T-helper 2 cell treated with Interferon-gamma antibody and Interleukin-4, amounts not matched to agents 5 μg/mL and 100 μg/mL, for 36 hours (primary cell): ENCODE results near the gene SCYGR1.
"Not testable (repeated sequence)": the region's sequence is repeated elsewhere in the genome, so short reads cannot be mapped to it uniquely, and the experiment has no call there.

Source experiments
- DNase-seq: peaks from one replicate; pipeline ENCODE4 v3.0.0; 2021; ENCODE audit warnings: low spot score
- H3K27ac Mint-ChIP-seq: one replicate; pipeline ENCODE4 v1.8.0; 2021; ENCODE audit warnings: mild to moderate bottlenecking, mixed read lengths
- H3K27me3 Mint-ChIP-seq: one replicate; pipeline ENCODE4 v1.8.0; 2021; ENCODE audit warnings: low read depth, mixed read lengths
- H3K36me3 Mint-ChIP-seq: one replicate; pipeline ENCODE4 v1.8.0; 2021; ENCODE audit warnings: low read depth, mixed read lengths
- H3K4me1 Mint-ChIP-seq: one replicate; pipeline ENCODE4 v1.8.0; 2021; ENCODE audit warnings: low read depth, mixed read lengths
- H3K4me3 Mint-ChIP-seq: one replicate; pipeline ENCODE4 v1.8.0; 2022; ENCODE audit warnings: mild to moderate bottlenecking, moderate library complexity, mixed read lengths
- H3K9me3 Mint-ChIP-seq: one replicate; pipeline ENCODE4 v1.8.0; 2021; ENCODE audit warnings: mixed read lengths

The SCYGR1 gene

DNA sequence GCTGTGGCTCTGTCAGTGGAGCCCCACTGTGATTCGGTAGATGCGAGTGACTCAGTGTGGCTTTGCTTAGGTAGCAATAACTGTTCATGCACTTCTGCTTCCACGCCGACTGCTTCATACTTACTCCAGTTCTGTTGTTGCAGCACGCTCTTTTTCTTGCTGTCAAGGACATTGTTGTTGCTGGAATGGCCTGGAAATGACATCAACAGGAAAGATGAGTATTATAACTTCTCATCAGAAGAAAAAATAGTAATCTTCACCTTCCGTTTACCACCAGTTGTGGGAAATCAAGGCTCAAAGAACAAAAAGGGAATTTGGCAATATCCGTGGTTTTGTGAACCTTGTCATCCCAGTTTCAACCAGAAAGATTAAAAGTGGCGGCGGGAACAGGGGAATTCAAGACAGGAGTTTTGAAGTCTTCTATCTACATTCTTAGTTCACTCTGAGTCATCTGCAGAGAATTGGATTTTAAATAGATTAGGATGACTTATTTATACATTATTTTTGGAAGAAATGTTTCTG lies 16.9 kb downstream of the SCYGR1 start:
- Mint-ChIP-seq H3K36me3 (no peaks in the 10 kb centered on the region), H3K4me1 (no peaks in the 10 kb centered on the region), H3K27ac (no peak overlapping the region), H3K4me3 (no peak overlapping the region), H3K27me3 (no peaks in the 10 kb centered on the region), H3K9me3 (no peaks in the 10 kb centered on the region)
- DNase-seq: no peak

DNA sequence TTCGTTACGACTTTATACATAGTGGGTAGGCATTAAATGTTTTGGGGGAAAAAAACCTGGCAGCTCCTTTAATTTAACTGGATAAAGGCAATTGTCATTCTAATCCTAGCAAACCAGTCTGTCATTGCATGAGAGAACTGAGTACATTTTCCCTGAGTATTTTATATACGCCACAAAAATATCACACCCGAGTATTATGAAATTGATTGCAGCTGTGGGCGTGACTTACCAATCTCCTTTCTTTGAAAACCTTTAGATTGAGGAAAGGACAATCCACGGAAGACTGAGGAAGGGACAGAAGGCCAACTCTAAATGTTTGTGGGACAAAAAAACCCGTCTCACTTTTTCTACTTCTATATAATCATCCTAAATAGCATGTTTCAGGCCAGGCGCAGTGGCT lies 17.7 kb downstream of the SCYGR1 start:
- no peak for DNase-seq
- Mint-ChIP-seq H3K4me3 (no peak overlapping the region), H3K36me3 (no peaks in the 10 kb centered on the region), H3K27me3 (no peaks in the 10 kb centered on the region), H3K27ac (no peak overlapping the region), H3K9me3 (no peaks in the 10 kb centered on the region), H3K4me1 (no peaks in the 10 kb centered on the region)

DNA sequence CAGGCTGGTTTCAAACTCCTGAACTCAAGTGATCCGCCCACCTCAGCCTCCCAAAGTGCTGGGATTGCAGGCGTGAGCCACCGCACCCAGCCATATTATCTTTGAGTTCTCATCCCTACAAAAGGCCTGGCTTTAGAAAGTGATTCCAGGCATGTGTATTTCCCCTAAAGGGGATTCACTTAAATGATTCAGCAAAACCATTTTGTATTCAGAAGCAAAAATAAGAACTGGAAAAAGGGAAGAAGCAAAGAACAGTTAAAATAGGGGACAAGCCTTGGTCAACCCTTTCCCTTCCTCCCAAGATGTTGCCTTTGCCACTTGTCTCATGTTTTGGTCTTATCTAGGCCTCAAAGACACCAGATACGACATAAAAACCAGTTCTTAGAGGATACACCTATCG lies 19.2 kb downstream of the SCYGR1 start:
- Mint-ChIP-seq H3K4me1 (no peaks in the 10 kb centered on the region), H3K27me3 (no peaks in the 10 kb centered on the region), H3K9me3 (no peaks in the 10 kb centered on the region), H3K36me3 (no peaks in the 10 kb centered on the region), H3K27ac (no peak overlapping the region), H3K4me3 (no peak overlapping the region)
- DNase-seq: no peak

DNA sequence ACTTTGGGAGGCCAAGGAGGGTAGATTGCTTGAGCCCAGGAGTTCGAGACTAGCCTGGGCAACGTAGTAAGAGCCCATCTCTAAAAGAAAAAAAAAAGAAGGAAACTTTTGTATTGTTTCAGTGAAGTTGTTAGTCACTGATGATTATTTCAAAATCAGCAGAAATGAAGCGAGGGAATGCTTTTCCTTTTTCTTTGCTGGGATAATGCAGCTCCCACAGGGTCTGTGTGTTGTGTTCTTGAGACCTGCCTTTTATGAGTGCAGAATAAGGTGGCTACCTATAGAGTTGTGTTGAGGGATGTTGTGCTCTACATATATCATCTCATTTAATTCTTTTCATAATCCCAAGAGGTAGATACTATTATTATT lies 20.3 kb downstream of the SCYGR1 start:
- Mint-ChIP-seq H3K4me3 (no peak overlapping the region), H3K27me3 (no peaks in the 10 kb centered on the region), H3K36me3 (no peaks in the 10 kb centered on the region), H3K4me1 (no peaks in the 10 kb centered on the region), H3K9me3 (no peaks in the 10 kb centered on the region), H3K27ac (no peak overlapping the region)
- DNase-seq: no peak

- H3K4me1 Mint-ChIP-seq: no peaks in the 10 kb centered on the region
- H3K9me3 Mint-ChIP-seq: no peaks in the 10 kb centered on the region
- H3K27me3 Mint-ChIP-seq: no peaks in the 10 kb centered on the region
- DNase-seq: no peak
- no peak overlapping the region for H3K4me3 Mint-ChIP-seq
- no peaks in the 10 kb centered on the region for H3K36me3 Mint-ChIP-seq
- H3K27ac Mint-ChIP-seq: no peak overlapping the region
These were observed 20.9 kb downstream of the SCYGR1 start for GRCh38 chr2:227366769-227367426.

DNA sequence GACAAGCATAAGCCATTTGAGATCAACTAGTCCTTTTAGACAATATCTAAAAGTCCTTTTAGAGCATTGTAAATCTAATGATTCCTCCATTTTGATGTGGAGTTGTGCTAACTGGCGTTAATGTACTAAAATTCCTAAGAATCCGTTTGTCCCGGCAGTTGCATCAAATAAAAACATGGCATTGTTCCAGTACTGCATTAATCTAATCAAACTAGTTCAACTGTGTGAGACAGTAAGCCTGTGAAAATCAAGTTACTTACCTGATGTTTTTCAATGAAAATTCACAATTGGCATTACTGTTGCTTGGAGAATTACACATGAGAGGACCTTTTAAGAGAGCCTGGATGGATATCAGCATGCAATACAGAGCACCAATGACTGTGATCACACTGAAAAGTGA lies 21.9 kb downstream of the SCYGR1 start:
- DNase-seq: no peak
- H3K27me3 Mint-ChIP-seq: no peaks in the 10 kb centered on the region
- no peaks in the 10 kb centered on the region for H3K9me3 Mint-ChIP-seq
- H3K27ac Mint-ChIP-seq: no peak overlapping the region
- H3K4me3 Mint-ChIP-seq: no peak overlapping the region
- H3K36me3 Mint-ChIP-seq: peaks cover under 1% of the 10 kb centered on the region
- H3K4me1 Mint-ChIP-seq: no peaks in the 10 kb centered on the region

DNA sequence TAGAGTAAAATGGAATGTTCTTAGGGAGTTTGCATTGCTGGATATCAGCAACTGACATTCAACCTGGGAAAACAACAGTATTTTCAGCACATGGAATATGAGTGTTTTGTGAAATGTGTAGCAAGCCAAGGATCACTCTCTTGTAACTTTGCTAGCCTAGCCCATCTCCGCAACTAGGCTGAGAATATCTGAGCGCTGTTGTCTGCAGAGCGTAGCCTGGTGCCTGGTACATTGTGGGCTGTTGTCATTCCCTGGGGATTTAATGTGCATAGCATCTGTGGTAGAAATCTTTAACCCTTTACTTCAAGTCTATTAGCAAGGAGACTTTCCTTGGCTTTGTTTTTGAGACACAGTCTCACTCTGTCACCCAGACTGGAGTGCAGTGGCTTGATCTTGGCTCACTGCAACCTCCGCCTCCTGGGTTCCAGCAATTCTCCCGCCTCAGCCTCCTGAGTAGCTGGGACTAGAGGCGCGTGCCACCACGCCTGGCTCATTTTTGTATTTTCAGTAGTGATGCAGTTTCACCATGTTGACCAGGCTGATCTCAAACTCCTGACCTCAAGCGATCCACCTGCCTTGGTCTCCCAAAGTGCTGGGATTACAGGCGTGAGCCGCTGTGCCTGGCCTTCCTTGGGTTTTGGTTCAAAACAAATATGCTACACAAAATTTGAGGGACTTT lies 23.0 kb downstream of the SCYGR1 start:
- H3K4me3 Mint-ChIP-seq, H3K4me1 Mint-ChIP-seq, DNase-seq, H3K27me3 Mint-ChIP-seq, H3K27ac Mint-ChIP-seq, H3K9me3 Mint-ChIP-seq, H3K36me3 Mint-ChIP-seq: not testable (repeated sequence)

GRCh38 chr2:227363756-227364155 lies 24.0 kb downstream of the SCYGR1 start:
- H3K9me3 Mint-ChIP-seq: no peaks in the 10 kb centered on the region
- H3K27me3 Mint-ChIP-seq: no peaks in the 10 kb centered on the region
- DNase-seq: no peak
- H3K4me1 Mint-ChIP-seq: no peaks in the 10 kb centered on the region
- H3K27ac Mint-ChIP-seq: no peak overlapping the region
- peaks cover 6% of the 10 kb centered on the region for H3K36me3 Mint-ChIP-seq
- H3K4me3 Mint-ChIP-seq: no peak overlapping the region

GRCh38 chr2:227360351-227360750 lies 27.4 kb downstream of the SCYGR1 start:
- Mint-ChIP-seq H3K9me3 (no peaks in the 10 kb centered on the region), H3K27me3 (no peaks in the 10 kb centered on the region), H3K36me3 (peaks cover 20% of the 10 kb centered on the region), H3K4me1 (no peaks in the 10 kb centered on the region), H3K4me3 (no peak overlapping the region), H3K27ac (no peak overlapping the region)
- no peak for DNase-seq

GRCh38 chr2:227351639-227352038 lies 36.1 kb downstream of the SCYGR1 start:
- no peak overlapping the region for H3K27ac Mint-ChIP-seq
- H3K27me3 Mint-ChIP-seq: no peaks in the 10 kb centered on the region
- no peaks in the 10 kb centered on the region for H3K9me3 Mint-ChIP-seq
- no peaks in the 10 kb centered on the region for H3K4me1 Mint-ChIP-seq
- DNase-seq: no peak
- no peak overlapping the region for H3K4me3 Mint-ChIP-seq
- peaks cover 19% of the 10 kb centered on the region for H3K36me3 Mint-ChIP-seq

- no peak for DNase-seq
- Mint-ChIP-seq H3K4me1 (no peaks in the 10 kb centered on the region), H3K9me3 (no peaks in the 10 kb centered on the region), H3K27me3 (no peaks in the 10 kb centered on the region), H3K4me3 (no peak overlapping the region), H3K36me3 (peaks cover 10% of the 10 kb centered on the region), H3K27ac (no peak overlapping the region)
These were observed 37.6 kb downstream of the SCYGR1 start for GRCh38 chr2:227349989-227350612.

DNA sequence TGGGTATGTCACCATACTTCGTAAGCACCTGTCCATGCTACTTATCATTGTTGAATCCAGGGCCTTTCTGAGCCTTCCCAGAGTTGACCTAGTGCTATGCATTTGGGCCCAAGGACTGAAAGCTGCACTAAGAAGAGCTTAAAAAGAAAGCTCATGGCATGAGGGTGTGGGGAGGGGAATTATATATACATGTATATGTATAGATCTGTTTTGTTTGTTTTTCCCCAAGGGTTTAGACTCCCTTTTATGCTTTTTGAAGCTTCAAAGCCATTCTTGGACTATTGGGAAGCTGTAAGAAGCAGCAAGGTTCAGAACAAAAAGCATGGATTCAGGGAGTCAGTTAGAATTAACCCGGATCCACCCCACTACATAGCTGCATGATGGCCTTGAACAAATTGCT lies 39.4 kb downstream of the SCYGR1 start:
- H3K4me1 Mint-ChIP-seq: no peaks in the 10 kb centered on the region

DNA sequence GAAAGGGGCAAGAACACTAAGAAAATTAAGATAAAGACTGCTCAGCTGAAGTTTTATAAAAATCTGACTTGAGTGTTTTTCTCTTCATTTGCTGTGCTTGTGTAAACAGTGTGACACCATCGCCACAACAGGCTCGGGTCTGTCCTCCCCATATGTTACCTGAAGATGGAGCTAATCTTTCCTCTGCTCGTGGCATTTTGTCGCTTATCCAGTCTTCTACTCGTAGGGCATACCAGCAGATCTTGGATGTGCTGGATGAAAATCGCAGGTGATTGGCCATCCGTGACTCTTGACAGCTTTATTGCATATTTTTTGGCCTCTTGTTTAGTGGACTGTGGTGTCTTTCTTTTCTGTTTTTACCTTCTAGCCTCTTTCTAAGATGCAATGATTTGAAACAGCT lies 40.6 kb downstream of the SCYGR1 start:
- Mint-ChIP-seq H3K4me1 (no peaks in the 10 kb centered on the region), H3K9me3 (no peaks in the 10 kb centered on the region), H3K36me3 (peaks cover 11% of the 10 kb centered on the region), H3K27ac (no peak overlapping the region), H3K27me3 (no peaks in the 10 kb centered on the region), H3K4me3 (no peak overlapping the region)
- DNase-seq: no peak

More for the DNA sequence above, 39.4 kb downstream of the SCYGR1 start:
- Mint-ChIP-seq H3K36me3 (peaks cover 9% of the 10 kb centered on the region), H3K27ac (no peak overlapping the region), H3K4me3 (no peak overlapping the region), H3K27me3 (no peaks in the 10 kb centered on the region), H3K9me3 (no peaks in the 10 kb centered on the region)
- DNase-seq: no peak

GRCh38 chr2:227344231-227344630 lies 43.5 kb downstream of the SCYGR1 start:
- Mint-ChIP-seq H3K4me1 (no peaks in the 10 kb centered on the region), H3K27ac (no peak overlapping the region), H3K9me3 (no peaks in the 10 kb centered on the region), H3K4me3 (no peak overlapping the region), H3K36me3 (peaks cover 12% of the 10 kb centered on the region), H3K27me3 (no peaks in the 10 kb centered on the region)
- DNase-seq: no peak
